ENCODE results near the gene CSF2.
"Not testable (repeated sequence)": the region's sequence is repeated elsewhere in the genome, so short reads cannot be mapped to it uniquely, and the experiment has no call there.

CSF2 gene

DNA sequence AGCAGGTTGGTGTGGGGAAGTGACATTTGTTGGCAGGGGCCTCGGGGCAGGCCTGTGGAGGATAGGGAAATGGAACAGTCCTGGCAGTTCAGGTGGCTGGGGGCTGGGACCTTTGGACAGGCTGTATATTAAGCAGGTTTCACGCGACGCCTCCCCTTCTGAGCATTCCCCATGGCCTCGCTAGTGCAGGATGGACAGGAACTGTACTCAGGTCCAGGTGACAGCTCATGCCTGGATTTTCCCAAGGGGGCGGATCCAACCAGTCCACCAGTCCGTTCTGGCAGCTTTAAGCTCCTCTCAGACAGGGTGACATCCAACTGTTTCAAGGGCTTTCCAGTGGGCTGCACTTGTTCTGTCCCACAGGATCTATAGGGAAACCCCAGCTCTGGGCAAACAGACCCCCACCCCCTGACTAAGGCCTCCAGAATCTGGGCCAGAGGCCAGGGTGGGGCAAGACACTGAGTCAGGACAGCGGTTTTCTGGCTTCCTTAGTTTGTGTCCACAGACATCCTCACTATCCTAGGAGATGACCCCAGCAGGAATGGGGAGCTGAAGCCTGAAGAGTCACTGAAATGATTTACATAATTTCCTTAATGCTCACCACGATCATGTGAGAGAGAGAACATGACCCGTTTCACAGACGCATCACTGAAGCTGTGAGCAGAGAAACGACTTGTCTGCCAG is 20.9 kb downstream of the CSF2 start:
- no peak for DNase-seq

DNA sequence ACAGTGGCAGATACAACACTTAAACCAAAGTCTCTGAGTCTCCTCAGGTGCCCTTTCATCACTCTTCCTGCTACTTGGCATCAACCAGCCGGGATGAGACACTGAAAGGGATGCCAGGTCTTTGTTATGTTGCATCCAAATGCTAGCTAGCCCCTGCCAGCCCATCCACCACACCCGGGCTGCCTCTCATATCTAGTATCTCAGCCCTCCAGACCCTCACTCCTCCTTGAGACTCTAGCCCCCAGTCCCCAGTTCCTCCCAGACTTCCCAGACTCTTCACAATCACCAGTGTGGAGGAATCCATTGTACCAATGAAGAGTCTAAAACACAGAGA is 21.5 kb downstream of the CSF2 start:
- DNase-seq: no peak

- no peak for DNase-seq
Measured at GRCh38 chr5:132095424-132095972, 21.9 kb downstream of the CSF2 start.

DNA sequence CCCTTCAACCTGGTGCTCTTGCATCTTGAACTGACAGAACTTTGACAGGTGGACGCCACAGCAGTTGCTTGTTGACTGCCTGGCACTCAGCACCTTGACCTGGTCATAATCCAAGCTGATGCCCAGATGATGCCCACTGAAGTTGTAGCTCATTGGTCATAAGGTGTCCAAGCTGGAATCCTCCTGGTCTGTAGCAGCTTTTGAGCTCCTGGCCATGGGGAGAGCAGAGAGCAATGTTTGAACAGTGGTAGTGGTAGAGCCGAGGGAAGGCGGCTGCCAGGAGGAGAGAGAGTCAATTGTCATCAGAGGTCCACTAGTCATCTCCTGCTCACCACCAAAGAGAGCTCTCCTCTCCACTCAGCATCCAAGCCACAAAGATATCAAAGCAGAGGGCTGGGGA is 23.3 kb downstream of the CSF2 start:
- DNase-seq: no peak

GRCh38 chr5:132098151-132098594 is 24.6 kb downstream of the CSF2 start:
- DNase-seq: no peak

DNA sequence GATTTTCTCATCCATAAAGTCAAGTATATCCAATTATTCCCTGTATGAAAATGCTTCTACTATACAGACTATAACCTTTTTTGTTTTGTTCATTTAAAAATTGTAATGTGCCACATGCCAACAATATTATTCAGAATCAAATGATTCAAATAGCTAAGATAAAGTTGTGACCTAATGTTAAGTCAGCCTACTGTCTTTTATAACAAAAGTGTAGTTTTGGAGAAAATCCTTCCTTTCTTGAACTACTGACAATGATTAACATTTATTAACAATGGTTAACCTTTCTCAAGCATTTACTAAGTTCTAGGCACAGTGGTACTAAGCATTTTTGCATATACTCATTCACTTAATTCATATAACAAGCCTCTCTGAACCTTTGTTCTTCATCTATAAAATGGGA is 25.0 kb downstream of the CSF2 start:
- DNase-seq: no peak

DNA sequence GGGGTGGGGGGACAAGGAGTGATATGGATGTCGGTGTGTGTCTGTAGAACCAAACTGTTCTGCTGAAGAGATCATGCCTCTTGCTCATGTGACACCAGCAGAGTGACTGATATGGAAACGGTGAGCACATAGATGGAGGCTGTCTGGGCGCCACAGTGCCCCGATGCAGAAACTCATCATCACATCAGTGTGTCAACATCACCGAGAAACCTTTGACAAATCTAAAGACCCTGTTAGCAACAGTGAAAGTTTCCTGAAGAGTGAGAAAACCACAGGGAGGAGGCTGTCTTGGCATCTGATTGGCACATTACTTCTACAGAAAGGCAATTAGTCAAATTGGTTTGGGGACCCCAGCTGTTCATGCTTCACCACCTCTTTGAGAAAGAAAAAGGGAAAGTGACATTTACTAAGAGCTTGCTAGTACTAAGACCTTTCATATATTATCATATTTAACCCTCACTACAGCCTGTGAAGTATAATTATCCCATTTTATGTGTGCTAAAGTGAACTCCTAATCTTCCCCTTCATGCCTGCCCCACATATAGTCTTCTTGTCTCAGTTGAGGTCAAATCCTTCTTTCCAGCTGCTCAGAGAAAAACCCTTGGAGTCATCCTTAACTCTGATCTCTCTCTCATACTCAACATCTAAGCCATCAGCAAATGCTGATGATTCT is 25.6 kb downstream of the CSF2 start:
- DNase-seq: no peak

- no peak for DNase-seq
Measured at GRCh38 chr5:132099905-132100304, 26.3 kb downstream of the CSF2 start.

- DNase-seq: no peak
Measured at GRCh38 chr5:132100672-132101261, 27.2 kb downstream of the CSF2 start.

GRCh38 chr5:132101385-132101880 is 27.8 kb downstream of the CSF2 start:
- no peak for DNase-seq

DNA sequence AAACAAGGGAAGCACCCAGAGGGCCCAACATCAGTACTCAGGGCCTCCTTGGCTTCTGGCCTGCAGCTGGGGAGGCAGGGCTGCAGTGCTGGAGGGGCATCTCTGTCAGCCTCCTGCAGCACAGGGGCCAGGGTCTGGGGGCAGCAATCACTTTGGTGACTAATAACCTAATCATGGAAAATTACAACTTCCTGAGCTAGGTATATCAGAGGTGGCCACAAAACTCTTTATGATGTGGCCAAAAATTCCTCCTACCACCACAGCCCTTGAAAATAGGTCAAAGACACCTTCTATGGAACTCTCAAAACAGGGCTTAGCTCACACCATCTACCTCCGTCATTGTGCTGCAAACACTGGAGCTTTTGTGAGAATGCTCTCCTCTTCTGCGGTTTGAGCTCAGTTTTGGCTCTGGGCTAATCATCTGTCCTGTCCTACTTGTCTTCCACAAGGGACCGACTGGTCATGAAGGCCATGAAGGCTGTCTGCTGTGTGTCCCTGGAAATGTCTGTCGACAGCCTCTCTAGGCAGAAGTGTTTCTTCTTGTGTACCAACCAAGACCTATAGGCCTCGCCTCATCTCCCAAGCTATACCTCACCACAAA is 28.6 kb downstream of the CSF2 start:
- DNase-seq: no peak

DNA sequence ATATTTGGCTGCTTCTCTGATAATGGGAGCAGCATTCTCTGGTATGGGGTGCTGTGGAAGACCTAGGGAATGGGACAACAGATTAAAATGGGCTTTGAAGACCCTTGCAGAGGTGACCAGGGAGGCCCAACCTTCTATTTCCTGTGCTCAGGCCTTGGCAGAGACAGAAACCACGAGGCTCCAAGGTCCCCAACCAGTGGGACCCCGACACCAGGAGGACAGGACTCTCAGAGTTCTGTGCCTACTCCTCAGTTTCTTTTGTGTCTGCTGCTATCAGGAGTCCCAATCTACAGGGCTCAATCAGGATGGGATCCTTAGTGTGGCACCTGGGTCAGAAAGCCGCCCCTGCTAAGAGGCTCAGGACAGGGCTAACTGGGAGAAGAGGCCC is 29.3 kb downstream of the CSF2 start:
- no peak for DNase-seq

GRCh38 chr5:132103332-132103951 is 29.9 kb downstream of the CSF2 start:
- DNase-seq: no peak

DNA sequence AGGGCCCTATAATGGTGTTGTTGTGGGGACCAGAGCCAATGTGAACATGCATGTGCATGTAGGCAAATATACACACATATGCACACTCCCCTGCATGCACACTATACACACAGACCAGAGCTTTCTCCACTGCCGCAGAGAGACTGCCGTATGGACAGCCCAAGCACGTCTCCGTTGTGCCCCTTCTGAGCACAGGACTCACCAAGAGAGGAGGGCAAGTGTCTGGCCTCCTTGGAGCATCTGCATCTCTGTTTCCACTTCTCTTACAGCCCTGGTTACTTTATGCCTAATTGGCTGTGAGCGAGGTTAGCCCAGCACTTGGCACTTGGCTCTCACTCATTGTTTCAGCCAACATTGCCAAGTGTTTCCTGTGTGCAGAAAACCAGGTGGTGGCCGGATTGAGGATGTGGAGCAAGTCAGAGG is 30.4 kb downstream of the CSF2 start:
- DNase-seq: no peak

DNA sequence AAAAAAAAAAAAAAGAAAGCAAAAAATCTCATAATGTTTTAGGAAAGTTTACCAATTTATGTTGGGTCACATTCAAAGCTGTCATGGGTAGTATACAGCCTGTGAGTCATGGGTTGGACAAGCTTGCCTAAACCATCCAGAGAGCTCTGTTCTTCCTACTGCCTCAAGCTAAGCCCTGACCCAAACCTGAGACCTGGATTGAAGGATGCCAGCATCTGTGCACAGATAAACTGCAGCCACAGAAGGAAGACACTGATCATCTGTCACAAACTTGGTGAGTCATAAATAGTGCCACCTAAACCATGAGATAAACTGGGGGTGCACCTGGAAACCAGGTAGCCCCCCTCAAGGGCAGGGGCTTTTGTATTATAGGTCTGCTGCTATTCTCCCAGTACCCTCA is 31.0 kb downstream of the CSF2 start:
- no peak for DNase-seq

GRCh38 chr5:132105688-132106087 is 32.1 kb downstream of the CSF2 start:
- no peak for DNase-seq

GRCh38 chr5:132108495-132108894 is 34.9 kb downstream of the CSF2 start:
- not testable (repeated sequence) for DNase-seq

- not testable (repeated sequence) for DNase-seq
Measured at GRCh38 chr5:132108957-132109356, 35.4 kb downstream of the CSF2 start.

GRCh38 chr5:132109494-132110053 is 36.0 kb downstream of the CSF2 start:
- no peak for DNase-seq

DNA sequence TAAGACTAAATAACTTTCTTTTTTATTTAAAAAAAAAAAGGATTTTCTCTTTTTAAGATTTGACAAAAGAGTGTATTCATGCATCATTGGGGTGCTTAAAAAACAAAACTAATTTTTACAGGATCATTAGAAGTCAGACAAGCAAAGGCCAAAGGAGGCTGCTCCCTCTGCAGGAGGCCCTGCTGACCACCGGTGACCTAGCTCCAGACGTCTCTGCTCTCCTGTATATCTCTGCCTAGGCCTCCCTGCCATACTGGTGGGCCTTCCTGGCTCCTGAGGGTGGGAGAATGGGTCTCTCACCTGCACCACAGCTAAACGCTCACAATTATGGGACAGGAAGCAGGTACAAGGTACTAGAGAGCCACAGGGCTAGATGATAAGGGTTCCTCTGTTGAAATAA is 36.6 kb downstream of the CSF2 start:
- no peak for DNase-seq

DNA sequence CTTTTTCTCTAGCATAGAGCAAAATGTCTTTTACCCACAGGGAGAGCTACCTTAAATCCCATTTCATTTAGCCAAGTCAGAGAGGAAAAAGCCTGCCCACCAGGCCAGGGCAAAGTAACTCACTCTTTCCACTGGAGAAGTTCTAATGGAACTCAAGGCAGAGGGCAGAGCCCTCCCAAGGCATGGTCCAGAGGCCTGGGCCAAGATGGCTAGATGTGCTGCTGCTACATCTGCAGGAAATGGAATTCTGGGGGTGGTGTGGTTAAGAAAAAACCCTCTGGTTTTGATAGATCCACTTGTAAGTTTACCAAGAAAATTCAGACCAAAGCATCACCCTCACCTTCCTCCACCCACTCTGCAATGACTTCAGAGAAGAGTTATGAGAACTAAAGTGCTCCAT is 37.3 kb downstream of the CSF2 start:
- DNase-seq: no peak

DNA sequence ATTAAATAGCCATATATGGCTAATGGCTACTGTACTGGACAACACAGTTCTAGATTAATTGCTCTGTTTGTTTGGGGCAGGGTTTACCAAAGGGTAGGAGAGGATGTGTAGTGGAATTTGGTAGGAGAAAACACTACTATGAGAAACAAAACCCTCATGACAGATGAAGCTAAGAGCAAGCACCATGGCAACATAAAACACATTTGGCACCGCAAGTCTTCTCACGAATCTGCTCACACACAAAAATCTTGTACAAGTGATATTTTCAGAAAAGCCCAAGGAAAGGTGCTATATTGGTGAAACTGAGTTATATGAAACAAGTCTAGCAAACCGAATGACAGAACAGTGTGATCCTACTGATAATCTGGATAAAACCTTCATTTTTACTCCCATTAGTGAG is 38.5 kb downstream of the CSF2 start:
- no peak for DNase-seq
